GM19043 (cell line): ENCODE measurements around the gene RGS4.
"Not testable (repeated sequence)": the region's sequence is repeated elsewhere in the genome, so short reads cannot be mapped to it uniquely, and the experiment has no call there.

Source experiments
- ATAC-seq: cut with Tn5 transposase; IDR thresholded peaks from one replicate; pipeline ENCODE4 v1.9.1; 2021; ENCODE audit warnings: low read depth; ENCODE audit not compliant: unreplicated experiment

RGS4 gene

DNA sequence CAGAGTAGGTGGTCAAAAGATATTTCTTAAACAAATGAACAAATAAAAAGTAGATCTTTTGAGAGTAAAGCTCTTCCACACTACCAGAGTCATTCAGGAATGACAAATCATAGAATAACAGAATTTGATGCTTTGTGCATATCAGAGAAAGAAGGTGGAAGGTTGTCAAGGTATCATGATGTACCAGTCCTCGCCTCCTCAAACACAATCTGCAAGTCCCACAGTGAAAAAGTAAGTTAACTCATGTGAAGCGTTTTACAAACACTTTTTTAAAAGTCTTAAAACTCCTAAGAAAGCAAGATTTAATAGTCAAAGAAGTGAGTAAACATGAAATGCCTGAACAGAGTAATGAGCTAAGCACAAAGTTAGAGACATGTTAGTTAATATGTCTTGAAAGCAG lies 2.5 kb upstream of the RGS4 start:
- ATAC-seq = no peak

GRCh38 chr1:163068716-163069115 lies 445 bp upstream of the RGS4 start:
- ATAC-seq = no peak

GRCh38 chr1:163069655-163070277 lies 605 bp downstream of the RGS4 start:
- no peak for ATAC-seq

GRCh38 chr1:163071405-163072255 lies 2.5 kb downstream of the RGS4 start:
- peak; percentile 60 for ATAC-seq

DNA sequence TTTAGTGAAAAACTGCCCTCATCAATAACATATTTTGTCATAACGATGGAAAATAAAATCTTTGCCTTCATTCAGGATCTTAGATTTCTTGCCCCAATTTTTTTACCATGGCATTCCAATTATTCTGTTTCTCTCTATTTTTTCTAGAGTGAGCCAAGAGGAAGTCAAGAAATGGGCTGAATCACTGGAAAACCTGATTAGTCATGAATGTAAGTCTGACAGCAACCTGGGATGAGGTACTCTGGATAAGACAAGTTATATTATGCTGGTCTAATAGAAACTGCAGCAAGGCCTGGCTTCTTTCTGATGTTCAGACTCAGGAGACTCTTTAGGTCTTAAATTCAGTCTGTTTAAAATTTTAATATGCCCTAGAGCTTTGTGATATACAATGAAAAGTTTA lies 3.5 kb downstream of the RGS4 start:
- no peak for ATAC-seq

- no peak for ATAC-seq
These were observed 4.8 kb downstream of the RGS4 start for GRCh38 chr1:163074004-163074403.

- ATAC-seq = no peak
These were observed 5.6 kb downstream of the RGS4 start for GRCh38 chr1:163074716-163075284.

DNA sequence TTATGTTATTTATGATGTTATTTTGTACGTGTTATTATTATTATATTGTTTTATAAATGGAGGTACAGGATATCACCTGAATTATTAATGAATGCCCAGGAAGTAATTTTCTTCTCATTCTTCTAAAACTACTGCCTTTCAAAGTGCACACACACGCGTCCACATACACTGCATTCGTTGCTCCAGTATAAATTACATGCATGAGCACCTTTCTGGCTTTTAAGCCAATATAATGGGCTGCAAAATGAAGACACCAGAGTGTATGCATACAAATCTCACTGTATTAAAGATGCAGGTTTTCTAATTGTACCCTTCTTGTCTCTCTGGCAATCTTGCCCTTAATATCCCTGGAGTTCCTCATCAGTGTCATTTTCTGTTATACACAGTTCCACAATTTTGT lies 6.9 kb downstream of the RGS4 start:
- ATAC-seq = no peak

- no peak for ATAC-seq
These were observed 7.3 kb downstream of the RGS4 start for GRCh38 chr1:163076446-163076845.

- no peak for ATAC-seq
These were observed 8.0 kb downstream of the RGS4 start for GRCh38 chr1:163076981-163077761.

GRCh38 chr1:163082971-163083370 lies 13.8 kb downstream of the RGS4 start:
- no peak for ATAC-seq

- no peak for ATAC-seq
These were observed 14.5 kb downstream of the RGS4 start for GRCh38 chr1:163083690-163084089.

DNA sequence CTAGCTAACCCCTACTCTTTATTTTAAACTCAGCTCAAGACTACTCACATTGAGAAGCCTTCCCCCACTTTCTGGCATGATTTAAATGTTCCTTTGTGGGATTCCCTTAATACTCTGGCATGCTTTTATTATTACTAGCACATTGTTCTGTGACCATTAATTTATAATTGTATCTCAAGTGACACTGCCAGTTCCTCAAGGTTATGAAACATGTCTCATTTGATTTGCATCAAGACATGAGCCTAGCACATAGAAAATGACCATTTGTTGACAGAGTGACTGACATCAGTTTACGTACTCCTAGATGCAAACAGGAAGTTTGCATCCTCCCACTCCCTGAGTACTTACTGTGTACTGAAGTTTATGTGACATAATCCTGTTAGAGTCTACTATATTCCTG lies 15.2 kb downstream of the RGS4 start:
- ATAC-seq = no peak

DNA sequence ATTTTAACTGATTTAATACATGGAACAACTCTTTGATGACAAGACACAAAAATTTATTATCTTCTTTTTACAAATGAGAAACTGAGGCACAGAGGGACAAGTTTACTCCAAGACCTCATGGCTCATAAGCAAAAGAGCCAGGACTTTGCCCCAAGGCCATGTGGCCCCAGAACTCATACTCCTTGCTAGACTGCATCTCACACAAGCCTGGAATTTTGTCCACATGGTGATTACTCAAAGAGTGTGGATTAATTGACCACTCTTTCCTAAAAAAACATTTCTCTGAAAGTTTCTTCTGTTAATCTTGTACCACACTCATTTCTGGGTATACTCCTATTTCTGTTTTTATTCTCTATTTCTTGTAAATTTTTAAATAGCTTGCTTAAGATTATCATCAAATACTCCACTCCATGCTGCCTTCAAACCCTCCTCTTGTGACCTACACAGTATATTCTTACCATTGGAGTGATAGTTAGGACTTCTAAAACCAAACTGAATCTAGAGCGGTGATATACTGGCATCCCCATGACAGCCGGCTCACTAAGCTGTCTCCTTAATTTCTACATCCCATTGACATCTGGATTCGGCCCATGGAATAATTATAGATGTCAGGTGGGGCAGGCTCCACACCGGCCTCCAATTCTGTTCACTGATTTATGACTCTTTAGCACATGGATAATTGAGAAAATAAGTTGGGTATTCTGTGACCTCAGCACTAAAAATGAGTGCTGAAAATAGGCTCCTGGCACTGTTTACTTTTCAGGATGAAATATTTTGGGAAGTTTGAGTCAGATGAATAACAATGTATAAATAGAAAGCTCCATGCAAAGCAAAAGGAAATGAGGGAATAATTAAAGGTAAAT lies 16.1 kb downstream of the RGS4 start:
- ATAC-seq = no peak

DNA sequence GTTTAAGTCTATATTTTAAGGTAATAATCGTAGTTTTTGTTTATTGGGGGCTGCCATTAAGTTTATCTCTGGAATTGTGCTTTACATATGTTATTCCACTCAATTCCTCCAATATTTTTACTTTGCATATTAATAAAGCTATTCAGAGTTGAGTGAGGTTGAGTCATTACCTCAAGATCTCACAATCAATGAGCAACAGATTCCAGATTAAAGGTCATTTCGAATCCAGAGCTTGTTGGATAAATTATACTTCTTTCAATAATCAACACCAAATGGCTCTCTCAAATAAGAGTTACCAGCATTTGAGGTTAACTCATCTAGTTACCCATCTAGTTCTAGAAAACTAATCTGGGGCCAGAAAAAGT lies 16.7 kb downstream of the RGS4 start:
- no peak for ATAC-seq

DNA sequence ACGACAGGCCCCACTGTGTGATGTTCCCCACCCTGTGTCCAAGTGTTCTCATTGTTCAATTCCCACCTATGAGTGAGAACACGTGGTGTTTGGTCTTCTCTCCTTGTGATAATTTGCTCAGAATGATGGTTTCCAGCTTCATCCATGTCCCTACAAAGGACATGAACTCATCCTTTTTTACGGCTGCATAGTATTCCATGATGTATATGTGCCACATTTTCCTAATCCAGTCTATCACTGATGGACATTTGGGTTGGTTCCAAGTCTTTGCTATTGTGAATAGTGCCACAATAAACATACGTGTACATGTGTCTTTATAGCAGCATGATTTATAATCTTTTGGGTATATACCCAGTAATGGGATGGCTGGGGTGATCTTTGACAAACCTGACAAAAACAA lies 20.0 kb downstream of the RGS4 start:
- ATAC-seq = not testable (repeated sequence)

DNA sequence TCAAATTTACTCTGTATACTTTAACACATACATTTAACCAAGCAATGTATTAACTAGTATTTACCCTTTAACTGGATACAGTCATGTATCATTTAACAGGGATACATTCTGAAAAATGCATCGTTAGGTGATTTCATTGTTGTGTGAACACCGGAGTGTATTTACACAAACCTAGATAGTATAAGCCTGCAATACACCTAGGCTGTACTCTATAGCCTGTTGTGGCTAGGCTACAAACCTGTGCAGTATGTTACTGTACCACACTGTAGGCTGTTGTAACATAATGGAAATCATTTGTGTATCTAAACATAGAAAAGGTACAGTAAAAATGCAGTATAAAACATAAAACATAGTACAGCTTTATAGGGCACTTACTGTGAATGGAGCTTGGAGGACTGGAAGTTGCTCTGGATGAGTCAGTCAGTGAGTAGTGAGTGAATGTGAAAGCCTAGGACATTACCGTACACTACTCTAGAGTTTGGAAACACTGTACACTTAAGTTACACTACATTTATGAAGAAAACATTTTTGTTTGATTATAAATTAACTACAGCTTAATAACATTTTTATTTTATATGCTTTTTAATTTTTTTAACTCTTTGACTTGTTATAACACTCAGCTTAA lies 21.3 kb downstream of the RGS4 start:
- ATAC-seq = no peak

DNA sequence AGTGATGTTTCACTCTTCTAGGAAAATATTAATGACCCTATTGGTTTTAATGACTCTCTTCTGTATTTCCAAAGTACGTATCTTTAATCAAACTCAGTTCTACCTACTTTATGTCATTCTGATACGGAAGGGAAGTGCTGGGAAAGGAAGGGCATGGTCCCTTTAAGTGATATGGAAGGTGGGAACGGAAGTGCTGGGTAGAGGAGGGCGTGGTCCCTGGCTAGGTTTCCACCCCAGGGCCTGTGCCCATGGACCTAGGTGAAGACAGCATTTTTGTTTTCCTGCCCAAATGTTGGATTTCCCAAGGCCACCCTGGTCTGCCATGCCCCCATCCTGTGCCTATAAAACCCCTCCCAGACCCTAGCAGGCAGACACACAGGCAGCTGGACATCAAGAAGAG lies 24.0 kb downstream of the RGS4 start:
- no peak for ATAC-seq

DNA sequence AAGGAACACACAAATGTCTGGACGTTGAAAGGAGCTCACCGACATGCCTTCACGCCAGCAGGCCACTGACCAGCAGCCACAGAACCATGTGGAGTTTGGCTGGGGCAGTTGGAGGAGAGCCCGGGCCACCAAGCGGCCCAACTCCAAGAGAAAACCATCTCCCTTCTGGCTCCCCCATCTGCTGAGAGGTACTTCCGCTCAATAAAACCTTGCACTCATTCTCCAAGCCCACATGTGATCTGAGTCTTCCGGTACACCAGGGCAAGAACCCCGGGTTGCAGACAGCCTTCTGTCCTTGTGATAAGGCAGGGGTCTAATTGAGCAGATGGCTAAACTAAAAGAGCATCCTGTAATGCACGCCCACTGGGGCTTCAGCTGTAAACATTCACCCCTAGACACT lies 24.4 kb downstream of the RGS4 start:
- ATAC-seq = no peak

- no peak for ATAC-seq
These were observed 25.0 kb downstream of the RGS4 start for GRCh38 chr1:163094182-163094581.
